Endothelial cell of umbilical vein (primary cell): ENCODE measurements around the gene GADL1. TPM values are rescaled to one million over a fixed set of nuclear protein-coding genes. Genes with fewer than 3 reads are reported as not detected.

Source experiments
- BruUV-seq: library from RNA; stranded (reverse); fragments of 400-500 nt; replicated peaks from 2 replicates; lab custom pipeline; 2021; lab: Mats Ljungman, UMichigan
- CTCF ChIA-PET: fragments of 300-600, 350-600 bp; sonication (Branson Sonifier 250); formaldehyde crosslinking; loops from one replicate; lab custom pipeline; 2021; ENCODE audit warnings: antibody characterized with exemption, inconsistent platforms; lab: Charles Lee
- POLR2A ChIA-PET: fragments of 300-600, 350-600 bp; sonication (Branson Sonifier 250); formaldehyde crosslinking; loops from one replicate; lab custom pipeline; 2021; ENCODE audit warnings: antibody characterized with exemption, inconsistent platforms; lab: Charles Lee
- DNase-seq: peaks from one replicate; pipeline ENCODE4 v3.0.0-alpha.2; 2011; ENCODE audit warnings: low read depth, low spot score
- FAIRE-seq: peaks from 2 replicates; lab custom pipeline; 2011; peaks lifted over from hg19 to GRCh38; lab: Jason Lieb, UNC
- H2AFZ ChIP-seq: 2 replicates; pipeline ENCODE4 v1.6.0; 2012; ENCODE audit warnings: low read depth, low read length, control low read depth, inconsistent platforms
- H3K27ac ChIP-seq: 2 replicates; pipeline ENCODE4 v1.5.1; 2011; ENCODE audit warnings: low read depth, mild to moderate bottlenecking, control low read depth, low read length, moderate library complexity; ENCODE audit not compliant: insufficient read depth
- H3K27me3 ChIP-seq, 2 experiments: 2 replicates each; pipeline versions ENCODE4 v1.6.0 to v1.6.1; 2011; ENCODE audit warnings: low read length in 2 of 2, mixed read lengths in 1 of 2; ENCODE audit not compliant: control insufficient read depth in 2 of 2, insufficient read depth in 2 of 2
- H3K36me3 ChIP-seq, 2 experiments: 2 replicates in 1 of 2; 3 replicates in 1 of 2; pipeline ENCODE4 v1.5.1; 2011; ENCODE audit warnings: low read length in 2 of 2, mild to moderate bottlenecking in 1 of 2, moderate library complexity in 1 of 2; ENCODE audit not compliant: control insufficient read depth in 2 of 2, insufficient read depth in 2 of 2; ENCODE audit errors: extremely low read depth in 1 of 2
- H3K4me1 ChIP-seq: 3 replicates; pipeline ENCODE4 v1.5.1; 2011; ENCODE audit warnings: mild to moderate bottlenecking, low read length; ENCODE audit not compliant: control insufficient read depth, insufficient read depth; ENCODE audit errors: extremely low read depth
- H3K4me2 ChIP-seq: 2 replicates; pipeline ENCODE4 v1.6.1; 2011; ENCODE audit warnings: low read length, control low read depth, mixed read lengths; ENCODE audit not compliant: insufficient read depth
- H3K4me3 ChIP-seq, 3 experiments: fragments of 200-600 bp in 1 of 3; sonication (generic), shearing (Covaris generic) in 1 of 3; replicated peaks in 1 of 3; 2 replicates each; pipeline ENCODE4 v1.5.1; 2011 to 2016; ENCODE audit warnings: control low read depth in 3 of 3, low read length in 3 of 3, mild to moderate bottlenecking in 2 of 3, inconsistent platforms in 1 of 3, low read depth in 1 of 3, moderate library complexity in 1 of 3; ENCODE audit not compliant: insufficient read depth in 1 of 3
- H3K79me2 ChIP-seq: 2 replicates; pipeline ENCODE4 v1.6.0; 2012; ENCODE audit warnings: low read length, inconsistent platforms; ENCODE audit not compliant: control insufficient read depth, insufficient read depth
- H3K9ac ChIP-seq: replicated peaks from 2 replicates; pipeline ENCODE3; 2011; ENCODE audit warnings: low read length, control low read depth; ENCODE audit not compliant: insufficient read depth; ENCODE audit errors: extremely low read depth
- H3K9me1 ChIP-seq: replicated peaks from 3 replicates; pipeline ENCODE4 v1.6.0; 2011; ENCODE audit warnings: mild to moderate bottlenecking, low read length; ENCODE audit not compliant: control insufficient read depth, insufficient read depth; ENCODE audit errors: extremely low read depth
- H3K9me3 ChIP-seq: replicated peaks from 2 replicates; pipeline ENCODE4 v1.5.1; 2012; ENCODE audit warnings: low read length, inconsistent platforms; ENCODE audit not compliant: control insufficient read depth, insufficient read depth
- H4K20me1 ChIP-seq: replicated peaks from 2 replicates; pipeline ENCODE3; 2011; ENCODE audit warnings: mild to moderate bottlenecking, low read length; ENCODE audit not compliant: control insufficient read depth, insufficient read depth; ENCODE audit errors: extremely low read depth
- CTCF ChIP-seq, 2 donors: IDR thresholded peaks; 1 replicate in 1 of 2; 2 replicates in 1 of 2; pipeline ENCODE4 v1.5.1; 2011; ENCODE audit warnings: low read length in 2 of 2, mild to moderate bottlenecking in 2 of 2, moderate library complexity in 2 of 2, control low read depth in 1 of 2, inconsistent platforms in 1 of 2, low read depth in 1 of 2; ENCODE audit not compliant: insufficient read depth in 1 of 2; ENCODE audit errors: extremely low read depth in 1 of 2
- EZH2 ChIP-seq: IDR thresholded peaks from 2 replicates; pipeline ENCODE4 v1.6.1; 2012; ENCODE audit warnings: borderline replicate concordance, low read depth, mild to moderate bottlenecking, moderate library complexity, low read length, inconsistent platforms; ENCODE audit not compliant: severe bottlenecking
- FOS ChIP-seq: IDR thresholded peaks from 2 replicates; pipeline ENCODE4 v1.6.1; 2011; ENCODE audit warnings: mild to moderate bottlenecking, low read length, moderate library complexity, borderline replicate concordance; ENCODE audit not compliant: insufficient read depth
- GATA2 ChIP-seq: IDR thresholded peaks from 2 replicates; pipeline ENCODE4 v1.7.0; 2011; ENCODE audit warnings: low read depth, mild to moderate bottlenecking, moderate library complexity, mixed read lengths, low read length; ENCODE audit not compliant: insufficient read length, insufficient read depth
- JUN ChIP-seq: IDR thresholded peaks from 2 replicates; pipeline ENCODE4 v1.6.1; 2011; ENCODE audit warnings: borderline replicate concordance, low read depth; ENCODE audit not compliant: insufficient read length, insufficient read depth
- MAX ChIP-seq: IDR thresholded peaks from 2 replicates; pipeline ENCODE4 v1.6.1; 2011; ENCODE audit not compliant: insufficient read depth, insufficient read length
- MYC ChIP-seq: IDR thresholded peaks from one replicate; pipeline ENCODE4 v1.6.1; 2011; ENCODE audit warnings: mild to moderate bottlenecking, low read depth, low read length
- POLR2A ChIP-seq: IDR thresholded peaks from 2 replicates; pipeline ENCODE4 v1.6.1; 2012; ENCODE audit warnings: low read depth, mild to moderate bottlenecking, control low read depth, low read length
- POLR2AphosphoS5 ChIP-seq: IDR thresholded peaks from 2 replicates; pipeline ENCODE4 v1.6.1; 2012; ENCODE audit warnings: low read depth, mild to moderate bottlenecking, control low read depth, low read length, moderate library complexity; ENCODE audit not compliant: insufficient read depth
- dilution Hi-C: fragments of 300-500 bp; cut with MboI; formaldehyde crosslinking; loops from one replicate; pipeline ENCODE4 v1.15.0; 2019; ENCODE audit warnings: low sequenced_read_pairs; ENCODE audit not compliant: extremely low pct_ligation_motif_present
- intact Hi-C: fragments of 100-400 bp; cut with micrococcal nuclease; formaldehyde crosslinking; loops from one replicate; pipeline ENCODE4 v1.10.0; 2022
- polyA plus RNA-seq, 4 experiments: library from polyadenylated mRNA; depleted of rRNA in 3 of 4; stranded (reverse) in 3 of 4; unstranded in 1 of 4; fragments of >200 nt; gene quantifications; 2 replicates each; pipeline versions ENCODE4 v1.2.1 to v1.2.3, GENCODE V29; 2011 to 2012; ENCODE audit warnings: missing spikeins in 1 of 4
- total RNA-seq: library from RNA; stranded (reverse); gene quantifications from 2 replicates; pipeline ENCODE4 v1.2.3, GENCODE V29; 2021

GADL1 gene
- total and polyA plus RNA-seq, 2 donors (not counting 3 experiments of a cell fraction or from before 2014, with no cell fraction given) = not detected

- ChIA-PET CTCF (interaction anchor here (0.7 to 2.4 kb wide), 6 partner anchors 11 to 725 kb away, joined by 3 to 11 read pairs (median 4); no protein-coding TSS in a partner anchor), POLR2A (no interaction called here)
- Histone ChIP-seq H3K9me1 (no peaks in the 10 kb centered on the region), H3K4me1 (no peaks in the 10 kb centered on the region), H3K27ac (no peak overlapping the region), H3K4me3 (no peak overlapping the region), H3K36me3 (no peaks in the 10 kb centered on the region), H3K27me3 (no peaks in the 10 kb centered on the region), H4K20me1 (no peaks in the 10 kb centered on the region), H3K79me2 (no peaks in the 10 kb centered on the region), H3K9me3 (no peaks in the 10 kb centered on the region), H3K4me2 (no peak overlapping the region), H2AFZ (peak overlapping the region; percentile 16), H3K9ac (no peak overlapping the region)
- TF ChIP-seq POLR2AphosphoS5 = no peak
- TF ChIP-seq CTCF (IDR thresholded peaks at IDR 0.05; ENCODE audit: extremely low read depth in 1 of 2, insufficient read depth in 1 of 2, low read depth in 1 of 2, low read length in 2 of 2) = no peak
- no TSS peak for BruUV-seq
- intact Hi-C loops (no loop called here), dilution Hi-C loops (no loop called here)
- DNase-seq = no peak
- no peak for FAIRE-seq
Measured at GRCh38 chr3:30737743-30738499, 156.5 kb downstream of the GADL1 start.

- Histone ChIP-seq H3K9me3 (no peaks in the 10 kb centered on the region), H3K4me3 (no peak overlapping the region), H2AFZ (no peak overlapping the region), H3K9ac (no peak overlapping the region), H3K36me3 (no peaks in the 10 kb centered on the region), H3K4me2 (no peak overlapping the region), H3K9me1 (no peaks in the 10 kb centered on the region), H3K79me2 (no peaks in the 10 kb centered on the region), H4K20me1 (no peaks in the 10 kb centered on the region), H3K27ac (no peak overlapping the region), H3K27me3 (no peaks in the 10 kb centered on the region), H3K4me1 (no peaks in the 10 kb centered on the region)
- TF ChIP-seq POLR2AphosphoS5 = no peak
- no peak for TF ChIP-seq EZH2
- TF ChIP-seq JUN = no peak
- TF ChIP-seq MAX = no peak
- no peak for TF ChIP-seq FOS
- TF ChIP-seq GATA2 = no peak
- TF ChIP-seq CTCF (IDR thresholded peaks at IDR 0.05; ENCODE audit: extremely low read depth in 1 of 2, insufficient read depth in 1 of 2, low read depth in 1 of 2, low read length in 2 of 2) = no peak
- no peak for TF ChIP-seq MYC
- no peak for TF ChIP-seq POLR2A
- ChIA-PET POLR2A (no interaction called here), CTCF (interaction anchor here (0.7 to 0.9 kb wide), 2 partner anchors 41 to 691 kb away, joined by 3 read pairs; no protein-coding TSS in a partner anchor)
- no TSS peak for BruUV-seq
- no peak for FAIRE-seq
- intact Hi-C loops = no loop called here
- dilution Hi-C loops = no loop called here
- DNase-seq = no peak
Measured at GRCh38 chr3:30733696-30734095, 160.8 kb downstream of the GADL1 start.
